ENCODE data around the gene COMMD7. TPM values are rescaled to one million over a fixed set of nuclear protein-coding genes. Genes with fewer than 3 reads are reported as not detected.

Gene COMMD7
- total RNA-seq, 2 experiments from 2014 or later = 20.5 to 22.2 TPM

GRCh38 chr20:32780749-32781655, 37.7 kb upstream of the COMMD7 start:
- Histone ChIP-seq H3K4me2 (ENCODE audit: low read length) (no peak overlapping the region), H4K20me1 (ENCODE audit: insufficient read depth, low read length) (no peaks in the 10 kb centered on the region), H2AFZ (ENCODE audit: low read length) (no peak overlapping the region), H3K36me3 (ENCODE audit: insufficient read depth, low read length) (peaks cover 13% of the 10 kb centered on the region; the same call in 1 of the 2 replicates), H3K27ac (ENCODE audit: low read depth, low read length, poor library complexity, severe bottlenecking) (no peak overlapping the region), H3K4me3 (ENCODE audit: low read depth, low read length, poor library complexity, severe bottlenecking) (no peak overlapping the region), H3K9me3 (ENCODE audit: low read length) (no peaks in the 10 kb centered on the region), H3K4me1 (ENCODE audit: insufficient read depth, low read length, poor library complexity, severe bottlenecking) (no peaks in the 10 kb centered on the region), H3K9me2 (ENCODE audit: insufficient read depth, low read length) (no peaks in the 10 kb centered on the region), H3K79me2 (ENCODE audit: insufficient read depth, low read depth, low read length) (no peaks in the 10 kb centered on the region)
- intact Hi-C loops (cut with micrococcal nuclease; ENCODE audit: unreplicated experiment) = no loop called here
- no TSS peak for BruUV-seq (replicated peaks)
- POLR2A ChIA-PET = interaction anchor here (1.2 kb wide), 1 partner anchor 108 kb away, joined by 6 read pairs; the partner anchor contains the start of gene C20orf203
- CTCF ChIA-PET (ENCODE audit: unreplicated experiment) = no interaction called here
- DNase-seq (ENCODE audit: low spot score) = no peak
- TF ChIP-seq CTCF (conservative IDR thresholded peaks at IDR 0.05; ENCODE audit: low read length) = no peak
- no peak for TF ChIP-seq EZH2phosphoT487 (IDR thresholded peaks at IDR 0.05; ENCODE audit: borderline replicate concordance, low read depth, low read length)

GRCh38 chr20:32780278-32780677, 37.0 kb upstream of the COMMD7 start:
- no peaks in the 10 kb centered on the region for H3K9me3 ChIP-seq (ENCODE audit: low read length)
- CTCF ChIA-PET (ENCODE audit: unreplicated experiment) = interaction anchor here (4.3 kb wide), 1 partner anchor 107 kb away, joined by 57 read pairs; the partner anchor contains the start of gene C20orf203
- H3K36me3 ChIP-seq (ENCODE audit: insufficient read depth, low read length) = peaks cover 9% of the 10 kb centered on the region; the same call in 1 of the 2 replicates
- no peaks in the 10 kb centered on the region for H3K9me2 ChIP-seq (ENCODE audit: insufficient read depth, low read length)
- no peaks in the 10 kb centered on the region for H3K79me2 ChIP-seq (ENCODE audit: insufficient read depth, low read depth, low read length)
- POLR2A ChIA-PET = interaction anchor here (1.2 kb wide), 1 partner anchor 107 kb away, joined by 6 read pairs; the partner anchor contains the start of gene C20orf203
- H4K20me1 ChIP-seq (ENCODE audit: insufficient read depth, low read length) = no peaks in the 10 kb centered on the region
- no peak overlapping the region for H3K4me3 ChIP-seq (ENCODE audit: low read depth, low read length, poor library complexity, severe bottlenecking)
- no peak overlapping the region for H2AFZ ChIP-seq (ENCODE audit: low read length)
- BruUV-seq (replicated peaks) = no TSS peak
- H3K4me2 ChIP-seq (ENCODE audit: low read length) = no peak overlapping the region
- no peak for TF ChIP-seq CTCF (conservative IDR thresholded peaks at IDR 0.05; ENCODE audit: low read length)
- TF ChIP-seq EZH2phosphoT487 (IDR thresholded peaks at IDR 0.05; ENCODE audit: borderline replicate concordance, low read depth, low read length) = no peak
- H3K27ac ChIP-seq (ENCODE audit: low read depth, low read length, poor library complexity, severe bottlenecking) = no peak overlapping the region
- H3K4me1 ChIP-seq (ENCODE audit: insufficient read depth, low read length, poor library complexity, severe bottlenecking) = no peaks in the 10 kb centered on the region
- no peak for DNase-seq (ENCODE audit: low spot score)
- intact Hi-C loops (cut with micrococcal nuclease; ENCODE audit: unreplicated experiment) = no loop called here
